Nephron (organoid): ENCODE data around the gene C2orf72.

ENCODE experiments used
- H3K27ac Mint-ChIP-seq, 3 experiments: 2 replicates each; pipeline ENCODE4 v1.8.0; 2020; ENCODE audit warnings: mixed read lengths in 3 of 3, mild to moderate bottlenecking in 2 of 3, moderate library complexity in 1 of 3
- H3K27me3 Mint-ChIP-seq: 2 replicates; pipeline ENCODE4 v1.8.0; 2021; ENCODE audit warnings: low read depth, mild to moderate bottlenecking, moderate library complexity, mixed read lengths
- H3K36me3 Mint-ChIP-seq: 2 replicates; pipeline ENCODE4 v1.8.0; 2020; ENCODE audit warnings: low read depth, mixed read lengths
- H3K4me1 Mint-ChIP-seq: 2 replicates; pipeline ENCODE4 v1.8.0; 2020; ENCODE audit warnings: mixed read lengths
- H3K4me3 Mint-ChIP-seq, 3 experiments: 2 replicates each; pipeline ENCODE4 v1.8.0; 2020; ENCODE audit warnings: mild to moderate bottlenecking in 3 of 3, mixed read lengths in 3 of 3, moderate library complexity in 2 of 3
- H3K9me3 Mint-ChIP-seq: 2 replicates; pipeline ENCODE4 v1.8.0; 2020; ENCODE audit warnings: mixed read lengths
- CTCF ChIP-seq, 3 experiments: fragments of 200-600 bp; sonication (generic); IDR thresholded peaks; one replicate each; pipeline ENCODE4 v1.5.0; 2021; ENCODE audit warnings: antibody characterized with exemption in 3 of 3; ENCODE audit not compliant: unreplicated experiment in 3 of 3

The C2orf72 gene

GRCh38 chr2:231036578-231037106 lies 681 bp upstream of the C2orf72 start:
- Mint-ChIP-seq H3K27me3 (peaks cover 88% of the 10 kb centered on the region), H3K27ac (no peak overlapping the region), H3K4me1 (no peaks in the 10 kb centered on the region), H3K9me3 (no peaks in the 10 kb centered on the region), H3K36me3 (no peaks in the 10 kb centered on the region), H3K4me3 (peak overlapping the region; percentile 41 to 75 (median 67))
- no peak for TF ChIP-seq CTCF (IDR thresholded peaks at IDR 0.05; ENCODE audit: unreplicated experiment in 3 of 3)

GRCh38 chr2:231037731-231038482 lies 584 bp downstream of the C2orf72 start:
- H3K9me3 Mint-ChIP-seq = no peaks in the 10 kb centered on the region
- no peaks in the 10 kb centered on the region for H3K4me1 Mint-ChIP-seq
- no peak overlapping the region for H3K27ac Mint-ChIP-seq
- TF ChIP-seq CTCF (IDR thresholded peaks at IDR 0.05; ENCODE audit: unreplicated experiment in 3 of 3) = no peak
- peaks cover 83% of the 10 kb centered on the region for H3K27me3 Mint-ChIP-seq
- peak overlapping the region; percentile 76 to 82 (median 80) for H3K4me3 Mint-ChIP-seq
- H3K36me3 Mint-ChIP-seq = no peaks in the 10 kb centered on the region

- Mint-ChIP-seq H3K27me3 (peaks cover 76% of the 10 kb centered on the region), H3K36me3 (no peaks in the 10 kb centered on the region), H3K27ac (no peak overlapping the region), H3K9me3 (no peaks in the 10 kb centered on the region), H3K4me1 (no peaks in the 10 kb centered on the region), H3K4me3 (peak overlapping the region; percentile 76 to 82 (median 80))
- no peak for TF ChIP-seq CTCF (IDR thresholded peaks at IDR 0.05; ENCODE audit: unreplicated experiment in 3 of 3)
These were observed 1.4 kb downstream of the C2orf72 start for GRCh38 chr2:231038483-231039293.

GRCh38 chr2:231039294-231039664 lies 2.0 kb downstream of the C2orf72 start:
- Mint-ChIP-seq H3K27ac (no peak overlapping the region), H3K27me3 (peaks cover 70% of the 10 kb centered on the region), H3K9me3 (no peaks in the 10 kb centered on the region), H3K4me1 (no peaks in the 10 kb centered on the region), H3K36me3 (no peaks in the 10 kb centered on the region), H3K4me3 (peak overlapping the region; percentile 22 to 41 (median 25))
- no peak for TF ChIP-seq CTCF (IDR thresholded peaks at IDR 0.05; ENCODE audit: unreplicated experiment in 3 of 3)

GRCh38 chr2:231039821-231040364 lies 2.6 kb downstream of the C2orf72 start:
- Mint-ChIP-seq H3K4me1 (no peaks in the 10 kb centered on the region), H3K36me3 (no peaks in the 10 kb centered on the region), H3K9me3 (no peaks in the 10 kb centered on the region), H3K27me3 (peaks cover 65% of the 10 kb centered on the region), H3K4me3 (peak overlapping the region in 2 of 3 experiments; percentile 38 to 41), H3K27ac (no peak overlapping the region)
- no peak for TF ChIP-seq CTCF (IDR thresholded peaks at IDR 0.05; ENCODE audit: unreplicated experiment in 3 of 3)
